HL-60 (cell line): ENCODE results near the gene PRKACB.

Experiments used
- GABPA ChIP-seq: IDR thresholded peaks from 2 replicates; pipeline ENCODE4 v1.6.1; 2012; ENCODE audit warnings: low read depth
- POLR2AphosphoS5 ChIP-seq: IDR thresholded peaks from 2 replicates; pipeline ENCODE4 v1.6.1; 2012; ENCODE audit warnings: low read depth
- SPI1 ChIP-seq: IDR thresholded peaks from 2 replicates; pipeline ENCODE4 v1.6.1; 2012; ENCODE audit warnings: low read depth, mild to moderate bottlenecking, borderline replicate concordance
- TF ChIP-seq, protein P1 (sequence below): IDR thresholded peaks from one replicate; pipeline ENCODE4 v1.5.1; 2011; ENCODE audit warnings: low read length, control low read depth, inconsistent platforms; ENCODE audit not compliant: insufficient read depth

DNA sequence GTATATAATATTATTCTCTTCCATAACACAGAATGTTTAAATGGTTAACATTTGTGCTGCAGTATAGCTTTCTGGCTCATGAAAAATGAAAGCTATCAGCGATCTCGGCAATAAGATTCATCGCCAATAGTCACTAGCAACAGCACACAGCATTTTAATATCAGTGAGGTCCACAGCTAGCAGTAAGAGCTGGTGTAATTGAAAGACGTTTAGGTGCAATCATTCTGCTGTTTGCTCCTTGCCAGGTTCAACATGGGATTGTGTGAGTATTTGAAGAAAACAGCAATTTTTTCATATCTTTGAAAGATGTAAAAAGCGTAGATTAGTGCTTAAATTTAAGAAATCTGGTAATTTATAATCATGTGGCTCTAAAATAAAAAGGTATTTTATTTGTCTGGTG lies 20.1 kb downstream of the PRKACB start:
- TF ChIP-seq GABPA: no peak
- TF ChIP-seq, protein P1, sequence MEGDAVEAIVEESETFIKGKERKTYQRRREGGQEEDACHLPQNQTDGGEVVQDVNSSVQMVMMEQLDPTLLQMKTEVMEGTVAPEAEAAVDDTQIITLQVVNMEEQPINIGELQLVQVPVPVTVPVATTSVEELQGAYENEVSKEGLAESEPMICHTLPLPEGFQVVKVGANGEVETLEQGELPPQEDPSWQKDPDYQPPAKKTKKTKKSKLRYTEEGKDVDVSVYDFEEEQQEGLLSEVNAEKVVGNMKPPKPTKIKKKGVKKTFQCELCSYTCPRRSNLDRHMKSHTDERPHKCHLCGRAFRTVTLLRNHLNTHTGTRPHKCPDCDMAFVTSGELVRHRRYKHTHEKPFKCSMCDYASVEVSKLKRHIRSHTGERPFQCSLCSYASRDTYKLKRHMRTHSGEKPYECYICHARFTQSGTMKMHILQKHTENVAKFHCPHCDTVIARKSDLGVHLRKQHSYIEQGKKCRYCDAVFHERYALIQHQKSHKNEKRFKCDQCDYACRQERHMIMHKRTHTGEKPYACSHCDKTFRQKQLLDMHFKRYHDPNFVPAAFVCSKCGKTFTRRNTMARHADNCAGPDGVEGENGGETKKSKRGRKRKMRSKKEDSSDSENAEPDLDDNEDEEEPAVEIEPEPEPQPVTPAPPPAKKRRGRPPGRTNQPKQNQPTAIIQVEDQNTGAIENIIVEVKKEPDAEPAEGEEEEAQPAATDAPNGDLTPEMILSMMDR: no peak
- TF ChIP-seq POLR2AphosphoS5: no peak
- no peak for TF ChIP-seq SPI1
